GM20431 (cell line): ENCODE results near the gene MARS2.
"Not testable (repeated sequence)": the region's sequence is repeated elsewhere in the genome, so short reads cannot be mapped to it uniquely, and the experiment has no call there.

Experiments used
- in situ Hi-C: fragments of 300-500 bp; cut with MseI, MboI; formaldehyde crosslinking; loops from one replicate; pipeline ENCODE4 v1.15.0; 2020; ENCODE audit warnings: low sequenced_read_pairs; ENCODE audit not compliant: unreplicated experiment

The MARS2 gene

DNA sequence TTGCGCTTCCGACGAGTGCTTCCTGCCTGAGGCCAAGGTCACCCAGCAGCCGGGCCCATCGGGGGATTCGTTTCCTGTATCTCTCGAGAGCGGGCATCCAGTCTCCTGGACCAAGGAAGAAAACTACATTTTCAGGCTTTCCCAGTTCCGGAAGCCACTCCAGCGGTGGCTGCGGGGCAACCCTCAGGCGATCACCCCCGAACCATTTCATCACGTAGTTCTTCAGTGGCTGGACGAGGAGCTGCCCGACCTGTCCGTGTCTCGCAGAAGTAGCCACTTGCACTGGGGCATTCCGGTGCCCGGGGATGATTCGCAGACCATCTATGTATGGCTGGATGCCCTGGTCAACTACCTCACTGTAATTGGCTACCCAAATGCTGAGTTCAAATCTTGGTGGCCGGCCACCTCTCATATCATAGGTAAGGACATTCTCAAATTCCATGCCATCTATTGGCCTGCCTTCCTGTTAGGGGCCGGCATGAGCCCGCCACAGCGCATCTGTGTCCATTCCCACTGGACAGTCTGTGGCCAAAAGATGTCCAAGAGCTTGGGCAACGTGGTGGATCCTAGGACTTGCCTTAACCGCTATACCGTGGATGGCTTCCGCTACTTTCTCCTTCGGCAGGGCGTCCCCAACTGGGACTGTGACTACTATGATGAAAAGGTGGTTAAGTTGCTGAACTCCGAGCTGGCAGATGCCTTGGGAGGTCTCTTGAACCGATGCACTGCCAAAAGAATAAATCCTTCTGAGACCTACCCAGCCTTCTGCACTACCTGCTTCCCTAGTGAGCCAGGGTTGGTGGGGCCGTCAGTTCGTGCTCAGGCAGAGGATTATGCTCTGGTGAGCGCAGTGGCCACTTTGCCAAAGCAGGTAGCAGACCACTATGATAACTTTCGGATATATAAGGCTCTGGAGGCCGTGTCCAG is 1.0 kb downstream of the MARS2 start:
- in situ Hi-C loops = no loop called here

DNA sequence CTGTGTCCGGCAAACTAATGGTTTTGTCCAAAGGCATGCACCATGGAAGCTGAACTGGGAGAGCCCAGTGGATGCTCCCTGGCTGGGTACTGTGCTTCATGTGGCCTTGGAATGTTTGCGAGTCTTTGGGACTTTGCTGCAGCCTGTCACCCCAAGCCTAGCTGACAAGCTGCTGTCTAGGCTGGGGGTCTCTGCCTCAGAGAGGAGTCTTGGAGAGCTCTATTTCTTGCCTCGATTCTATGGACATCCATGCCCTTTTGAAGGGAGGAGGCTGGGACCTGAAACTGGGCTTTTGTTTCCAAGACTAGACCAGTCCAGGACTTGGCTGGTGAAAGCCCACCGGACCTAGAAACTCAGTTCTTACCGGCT is 1.7 kb downstream of the MARS2 start:
- in situ Hi-C loops = no loop called here

DNA sequence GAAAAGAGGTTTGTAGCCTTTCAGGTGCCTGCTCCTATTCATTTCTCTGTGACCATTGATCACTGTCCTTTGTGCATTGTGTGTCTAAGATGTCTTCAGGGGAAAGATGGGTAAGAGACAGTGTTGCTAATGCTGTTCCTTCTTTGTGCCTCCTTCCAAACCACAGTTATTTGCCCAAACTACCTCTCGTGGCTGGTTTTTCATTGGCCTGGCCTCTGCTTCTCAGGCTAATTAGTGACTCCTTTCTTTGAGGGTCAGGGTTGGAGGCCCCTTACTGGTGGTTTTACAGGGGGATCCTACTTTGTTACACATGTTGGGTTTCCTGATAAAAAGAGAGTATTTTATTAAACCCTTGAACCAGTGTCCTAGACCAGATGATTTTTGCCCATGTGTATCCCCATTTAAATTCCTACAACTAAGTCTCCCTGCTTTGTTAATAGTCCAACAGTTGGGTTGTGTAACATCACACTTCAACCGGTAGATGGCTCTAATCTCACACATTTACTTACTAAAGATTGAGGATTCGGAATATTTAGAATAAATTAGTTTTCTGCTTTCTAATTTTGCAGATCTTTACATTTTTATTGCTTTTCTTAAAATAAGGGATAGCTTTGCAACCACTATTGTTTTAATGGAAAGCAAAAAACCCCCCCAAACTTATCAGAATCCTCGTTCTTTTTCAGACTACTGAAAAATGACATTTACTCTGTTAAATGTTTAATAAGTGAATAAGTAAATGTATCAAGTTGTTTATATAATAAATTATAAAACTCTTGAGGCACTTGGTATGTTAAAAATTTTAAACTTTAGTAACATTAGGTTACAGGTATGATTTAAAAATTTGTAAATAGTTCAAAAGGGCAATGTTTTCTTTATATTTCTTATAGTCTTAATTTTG is 2.4 kb downstream of the MARS2 start:
- in situ Hi-C loops = no loop called here

DNA sequence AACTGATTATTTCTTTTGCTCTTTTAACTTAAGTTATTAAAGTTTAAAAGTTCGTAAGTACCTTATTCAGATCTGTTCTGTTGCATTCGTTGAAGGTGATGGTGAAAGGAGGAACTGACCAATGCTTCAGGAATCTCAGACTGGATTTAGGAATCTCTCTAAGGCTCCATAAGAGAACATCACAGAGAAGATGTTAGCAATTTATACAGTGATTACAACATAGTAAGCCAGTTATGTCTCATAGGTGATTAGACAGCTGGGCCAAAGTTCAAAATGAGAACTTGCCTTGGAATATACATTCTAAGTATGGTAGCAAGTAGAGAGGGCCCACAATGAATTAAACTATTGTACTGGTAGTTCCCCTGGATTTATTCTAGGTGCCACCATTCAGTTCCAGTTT is 3.2 kb downstream of the MARS2 start:
- in situ Hi-C loops = no loop called here

DNA sequence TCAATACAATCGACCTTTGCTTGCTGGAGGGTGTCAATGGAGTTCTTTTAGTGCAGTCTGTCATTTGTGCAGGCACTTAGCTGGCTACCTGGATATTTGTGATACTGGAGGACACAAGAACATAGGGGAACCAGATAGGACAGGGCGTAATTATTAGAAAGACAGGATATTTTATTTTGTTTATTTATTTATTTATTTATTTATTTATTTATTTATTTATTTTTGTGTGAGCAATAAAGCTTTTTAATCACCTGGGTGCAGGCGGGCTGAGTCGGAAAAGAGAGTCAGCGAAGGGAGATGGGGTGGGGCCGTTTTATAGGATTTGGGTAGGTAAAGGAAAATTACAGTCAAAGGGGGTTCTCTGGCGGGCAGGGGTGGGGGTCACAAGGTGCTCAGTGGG is 4.0 kb downstream of the MARS2 start:
- in situ Hi-C loops = not testable (repeated sequence)

DNA sequence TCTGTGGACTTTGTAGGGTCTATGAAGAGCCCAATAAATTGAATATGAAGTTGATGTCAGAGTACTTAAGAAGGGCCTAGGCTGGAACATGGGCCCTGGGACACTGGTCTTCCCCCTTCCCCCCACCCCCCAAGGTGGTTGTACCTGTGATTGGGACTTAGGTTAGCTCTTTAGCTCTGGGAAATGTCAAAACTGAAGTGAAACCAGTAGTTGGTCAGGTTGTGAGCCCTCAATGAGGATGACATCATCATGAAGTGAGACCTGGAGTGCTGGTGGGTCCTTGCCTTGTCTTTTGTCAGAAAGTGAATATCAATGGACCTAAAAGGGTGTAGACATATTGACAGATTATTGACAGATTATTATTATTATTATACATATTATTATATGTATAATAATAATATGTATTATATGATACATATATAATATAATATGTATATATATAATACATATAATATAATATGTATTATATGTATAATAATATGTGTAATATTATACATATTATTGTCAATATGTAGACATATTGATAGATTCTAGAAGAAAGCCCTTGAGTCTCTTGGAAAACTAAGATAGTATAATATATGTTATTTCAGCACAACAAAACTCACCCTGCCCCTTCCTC is 5.4 kb downstream of the MARS2 start:
- in situ Hi-C loops = no loop called here

DNA sequence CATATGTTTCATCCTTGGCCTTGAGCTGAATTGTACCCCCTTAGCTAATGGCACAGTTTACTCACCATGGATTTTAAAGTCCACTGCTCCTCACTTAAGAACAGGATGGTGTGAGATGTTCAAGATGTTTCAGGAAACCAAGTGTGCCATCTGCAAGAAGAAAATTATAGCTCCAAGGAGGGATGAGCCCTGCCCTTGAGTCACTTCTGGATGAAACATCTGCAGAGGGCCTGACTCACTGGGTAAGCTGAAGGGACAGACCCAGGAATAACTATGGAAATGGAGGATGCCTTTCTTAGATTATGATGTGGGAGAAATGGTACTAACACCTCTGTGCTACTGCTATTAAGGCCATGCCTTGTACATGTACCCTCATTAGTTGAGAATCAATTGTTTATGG is 6.4 kb downstream of the MARS2 start:
- in situ Hi-C loops = no loop called here

DNA sequence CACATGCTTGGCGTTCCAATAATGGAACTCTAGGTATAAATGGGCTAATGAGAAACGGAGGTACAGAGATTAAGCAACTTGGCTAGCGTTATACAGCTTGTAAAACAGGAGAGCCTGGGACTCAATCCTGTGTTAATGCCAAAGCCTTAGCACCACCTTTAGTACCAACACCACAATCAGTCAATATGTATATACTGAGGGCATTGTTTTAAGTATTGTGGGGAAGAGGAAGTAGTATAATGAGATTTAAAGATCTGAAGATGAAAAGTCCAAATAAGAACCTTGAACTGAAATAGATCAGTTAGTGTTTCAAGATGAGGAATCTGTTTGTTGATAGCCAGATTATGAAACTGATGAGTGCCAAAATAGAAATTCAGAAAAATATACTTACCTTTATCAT is 8.1 kb downstream of the MARS2 start:
- in situ Hi-C loops = no loop called here

DNA sequence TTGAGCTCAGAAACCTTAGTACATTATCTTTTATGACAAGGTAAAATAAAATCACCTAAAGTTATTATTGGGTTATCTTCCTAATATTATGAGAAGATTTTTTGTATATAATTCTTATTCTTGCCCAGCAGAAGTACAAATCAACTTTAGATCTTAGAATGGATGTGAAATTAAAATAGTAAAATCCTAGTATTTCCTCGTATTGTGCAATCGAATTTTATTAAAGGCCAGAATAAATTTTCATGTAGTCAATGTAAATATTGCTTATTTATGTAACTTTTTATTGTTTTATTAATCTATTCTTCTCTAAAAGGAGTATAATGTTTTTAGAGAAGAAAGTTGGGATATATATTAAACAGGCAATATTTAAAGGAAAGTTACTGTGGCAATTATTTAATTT is 12.7 kb downstream of the MARS2 start:
- in situ Hi-C loops = no loop called here

DNA sequence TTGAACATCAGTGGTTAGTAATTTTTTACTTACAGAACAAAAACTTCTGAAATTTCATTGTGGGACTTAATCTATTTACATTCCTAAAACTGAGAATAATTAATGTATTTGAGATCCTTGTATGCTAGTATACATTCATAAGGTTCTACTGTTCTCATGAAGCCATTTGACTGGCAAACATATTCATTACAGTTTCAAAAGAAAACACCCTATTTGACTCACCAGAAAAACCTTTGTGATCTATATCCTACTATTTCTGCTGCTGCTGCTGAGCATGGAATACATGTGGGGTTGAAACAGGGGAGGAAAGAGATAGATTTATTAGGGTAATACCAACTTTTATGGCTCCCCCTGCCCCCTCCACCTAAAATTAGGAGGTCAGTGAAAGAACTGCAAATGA is 21.8 kb downstream of the MARS2 start:
- in situ Hi-C loops = no loop called here

DNA sequence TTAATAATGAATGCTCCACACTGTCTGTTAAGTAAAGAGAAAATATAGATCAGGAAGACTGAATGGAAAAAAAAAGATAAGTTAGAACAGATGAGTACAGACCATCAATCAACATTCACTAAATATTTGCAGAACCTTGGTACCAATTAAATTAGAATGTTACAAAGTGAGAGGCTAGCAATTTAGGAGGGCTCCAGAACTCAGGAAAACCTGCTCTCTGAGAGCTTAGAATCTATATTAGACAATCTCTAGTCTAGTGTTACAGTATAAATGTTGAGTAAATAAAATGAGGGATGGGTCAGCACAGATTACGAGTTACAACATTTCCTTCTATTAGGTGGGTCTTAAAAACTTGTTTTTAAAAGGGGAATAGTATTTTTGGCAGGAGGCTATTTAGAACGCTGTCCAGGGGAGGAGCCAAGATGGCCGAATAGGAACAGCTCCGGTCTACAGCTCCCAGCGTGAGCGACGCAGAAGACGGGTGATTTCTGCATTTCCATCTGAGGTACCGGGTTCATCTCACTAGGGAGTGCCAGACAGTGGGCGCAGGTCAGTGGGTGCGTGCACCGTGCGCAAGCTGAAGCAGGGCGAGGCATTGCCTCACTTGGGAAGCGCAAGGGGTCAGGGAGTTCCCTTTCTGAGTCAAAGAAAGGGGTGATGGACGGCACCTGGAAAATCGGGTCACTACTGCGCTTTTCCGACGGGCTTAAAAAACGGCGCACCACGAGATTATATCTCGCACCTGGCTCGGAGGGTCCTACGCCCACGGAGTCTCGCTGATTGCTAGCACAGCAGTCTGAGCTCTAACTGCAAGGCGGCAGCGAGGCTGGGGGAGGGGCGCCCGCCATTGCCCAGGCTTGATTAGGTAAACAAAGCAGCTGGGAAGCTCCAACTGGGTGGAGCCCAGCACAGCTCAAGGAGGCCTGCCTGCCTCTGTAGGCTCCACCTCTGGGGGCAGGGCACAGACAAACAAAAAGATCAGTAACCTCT is 23.7 kb downstream of the MARS2 start:
- in situ Hi-C loops = not testable (repeated sequence)

DNA sequence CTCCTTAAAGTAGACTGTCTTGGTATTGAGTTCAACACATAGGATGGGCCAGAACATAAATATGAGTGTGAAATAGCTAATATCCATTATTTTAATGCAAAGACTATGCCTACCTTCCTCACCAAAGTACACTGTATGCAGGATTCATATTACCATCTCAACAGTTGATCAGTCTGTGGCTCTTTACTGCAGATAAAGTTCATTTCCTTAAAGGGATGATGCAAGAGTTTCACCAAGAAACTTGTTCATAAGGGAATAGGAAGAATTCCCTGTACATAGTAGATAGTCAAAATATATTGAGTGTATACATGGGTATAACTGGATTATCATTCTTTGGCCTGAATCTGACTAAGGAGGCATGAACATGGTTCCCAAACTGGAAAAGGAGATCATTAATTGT is 35.0 kb downstream of the MARS2 start:
- in situ Hi-C loops = no loop called here
